Endothelial cell (in vitro differentiated cells): ENCODE results near the gene SDSL. TPM values are rescaled to one million over a fixed set of nuclear protein-coding genes. Genes with fewer than 3 reads are reported as not detected.

ENCODE experiments used
- DNase-seq: peaks from one replicate; pipeline ENCODE4 v3.0.0; 2021; ENCODE audit warnings: low spot score
- H3K27ac Mint-ChIP-seq: one replicate; pipeline ENCODE4 v1.8.0; 2021; ENCODE audit warnings: mixed read lengths, inconsistent platforms; ENCODE audit not compliant: unreplicated experiment
- H3K27me3 Mint-ChIP-seq: one replicate; pipeline ENCODE4 v1.8.0; 2021; ENCODE audit warnings: mild to moderate bottlenecking, moderate library complexity, mixed read lengths, inconsistent platforms; ENCODE audit not compliant: unreplicated experiment
- H3K36me3 Mint-ChIP-seq: one replicate; pipeline ENCODE4 v1.8.0; 2021; ENCODE audit warnings: mild to moderate bottlenecking, low read depth, mixed read lengths, inconsistent platforms; ENCODE audit not compliant: unreplicated experiment
- H3K4me1 Mint-ChIP-seq: one replicate; pipeline ENCODE4 v1.8.0; 2021; ENCODE audit warnings: mild to moderate bottlenecking, mixed read lengths, inconsistent platforms; ENCODE audit not compliant: unreplicated experiment
- H3K4me3 Mint-ChIP-seq: one replicate; pipeline ENCODE4 v1.8.0; 2021; ENCODE audit warnings: mild to moderate bottlenecking, mixed read lengths, inconsistent platforms; ENCODE audit not compliant: unreplicated experiment
- H3K9me3 Mint-ChIP-seq: one replicate; pipeline ENCODE4 v1.8.0; 2021; ENCODE audit warnings: mixed read lengths, inconsistent platforms; ENCODE audit not compliant: unreplicated experiment
- total RNA-seq: library from RNA; stranded (reverse); fragmentation: NEBNext Ultra II Directional; extraction: Animal tissue kit (Norgen Biotek cat#: 25700); gene quantifications from one replicate; pipeline ENCODE4 v1.2.1, GENCODE V29; 2021; ENCODE audit not compliant: unreplicated experiment
- TF ChIP-seq, protein P1 (sequence below): fragments of 200-600 bp; sonication (generic); IDR thresholded peaks from one replicate; pipeline ENCODE4 v1.5.0; 2021; ENCODE audit warnings: antibody characterized with exemption; ENCODE audit not compliant: unreplicated experiment

SDSL gene
- total RNA-seq, 1 donor from 2014 or later = 1.3 TPM

DNA sequence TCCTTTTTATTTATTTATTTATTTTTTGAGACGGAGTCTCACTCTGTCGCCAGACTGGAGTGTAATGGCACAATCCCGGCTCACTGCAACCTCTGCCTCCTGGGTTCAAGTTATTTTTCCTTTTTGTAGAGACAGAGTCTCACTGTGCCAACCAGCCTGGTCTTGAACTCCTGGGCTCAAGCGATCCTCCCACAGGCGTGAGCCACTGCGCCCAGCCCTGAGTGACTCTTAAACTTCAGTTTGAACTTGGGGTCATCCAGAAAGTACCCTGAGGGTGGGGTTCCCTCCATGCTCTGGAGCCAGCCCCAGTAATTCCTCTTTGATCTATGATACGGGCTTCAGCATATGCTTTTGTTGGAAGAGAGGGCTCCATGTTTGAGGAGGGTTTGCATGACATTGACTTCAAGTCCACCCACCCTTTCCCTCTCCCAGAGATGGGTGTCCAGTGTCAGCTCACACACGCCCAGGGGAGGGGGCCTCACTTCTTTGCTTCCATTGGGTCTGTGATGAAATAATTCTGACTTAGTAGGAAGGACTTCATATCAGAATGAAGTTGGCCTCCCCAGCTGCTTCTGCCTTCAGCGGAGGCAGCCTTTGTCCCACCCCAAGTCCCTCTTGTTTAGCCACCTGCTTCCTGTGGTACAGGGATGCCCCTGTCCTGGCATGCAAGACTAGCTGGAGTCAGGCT lies 30.4 kb upstream of the SDSL start:
- no peak overlapping the region for H3K4me3 Mint-ChIP-seq
- peaks cover 3% of the 10 kb centered on the region for H3K27me3 Mint-ChIP-seq
- H3K4me1 Mint-ChIP-seq = no peaks in the 10 kb centered on the region
- no peak for DNase-seq
- no peaks in the 10 kb centered on the region for H3K9me3 Mint-ChIP-seq
- H3K27ac Mint-ChIP-seq = no peak overlapping the region
- TF ChIP-seq, protein P1, sequence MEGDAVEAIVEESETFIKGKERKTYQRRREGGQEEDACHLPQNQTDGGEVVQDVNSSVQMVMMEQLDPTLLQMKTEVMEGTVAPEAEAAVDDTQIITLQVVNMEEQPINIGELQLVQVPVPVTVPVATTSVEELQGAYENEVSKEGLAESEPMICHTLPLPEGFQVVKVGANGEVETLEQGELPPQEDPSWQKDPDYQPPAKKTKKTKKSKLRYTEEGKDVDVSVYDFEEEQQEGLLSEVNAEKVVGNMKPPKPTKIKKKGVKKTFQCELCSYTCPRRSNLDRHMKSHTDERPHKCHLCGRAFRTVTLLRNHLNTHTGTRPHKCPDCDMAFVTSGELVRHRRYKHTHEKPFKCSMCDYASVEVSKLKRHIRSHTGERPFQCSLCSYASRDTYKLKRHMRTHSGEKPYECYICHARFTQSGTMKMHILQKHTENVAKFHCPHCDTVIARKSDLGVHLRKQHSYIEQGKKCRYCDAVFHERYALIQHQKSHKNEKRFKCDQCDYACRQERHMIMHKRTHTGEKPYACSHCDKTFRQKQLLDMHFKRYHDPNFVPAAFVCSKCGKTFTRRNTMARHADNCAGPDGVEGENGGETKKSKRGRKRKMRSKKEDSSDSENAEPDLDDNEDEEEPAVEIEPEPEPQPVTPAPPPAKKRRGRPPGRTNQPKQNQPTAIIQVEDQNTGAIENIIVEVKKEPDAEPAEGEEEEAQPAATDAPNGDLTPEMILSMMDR = no peak
- H3K36me3 Mint-ChIP-seq = no peaks in the 10 kb centered on the region

DNA sequence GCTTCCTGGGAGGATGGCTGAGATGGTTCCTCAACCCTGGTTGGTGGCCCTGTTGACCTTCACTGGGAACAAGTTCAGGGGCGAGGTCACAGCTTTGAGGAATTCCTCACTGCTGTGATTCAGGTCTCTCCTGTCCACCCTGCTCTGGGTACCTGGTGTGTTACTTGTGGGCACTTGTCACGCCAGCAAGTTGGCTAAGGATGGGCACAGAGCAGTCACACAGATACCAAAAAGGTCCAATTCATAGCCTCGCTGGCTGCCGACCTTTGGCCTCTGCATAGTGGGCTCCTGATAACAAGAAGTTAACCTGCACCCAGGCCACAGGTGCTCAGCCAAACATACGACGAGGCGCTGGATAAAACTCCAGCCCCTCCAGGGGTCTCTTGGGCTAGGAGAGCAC lies 29.7 kb upstream of the SDSL start:
- TF ChIP-seq, protein P1 = no peak
- no peak overlapping the region for H3K4me3 Mint-ChIP-seq
- H3K27ac Mint-ChIP-seq = no peak overlapping the region
- DNase-seq = no peak
- H3K4me1 Mint-ChIP-seq = no peaks in the 10 kb centered on the region
- peaks cover 3% of the 10 kb centered on the region for H3K27me3 Mint-ChIP-seq
- no peaks in the 10 kb centered on the region for H3K9me3 Mint-ChIP-seq
- H3K36me3 Mint-ChIP-seq = no peaks in the 10 kb centered on the region

DNA sequence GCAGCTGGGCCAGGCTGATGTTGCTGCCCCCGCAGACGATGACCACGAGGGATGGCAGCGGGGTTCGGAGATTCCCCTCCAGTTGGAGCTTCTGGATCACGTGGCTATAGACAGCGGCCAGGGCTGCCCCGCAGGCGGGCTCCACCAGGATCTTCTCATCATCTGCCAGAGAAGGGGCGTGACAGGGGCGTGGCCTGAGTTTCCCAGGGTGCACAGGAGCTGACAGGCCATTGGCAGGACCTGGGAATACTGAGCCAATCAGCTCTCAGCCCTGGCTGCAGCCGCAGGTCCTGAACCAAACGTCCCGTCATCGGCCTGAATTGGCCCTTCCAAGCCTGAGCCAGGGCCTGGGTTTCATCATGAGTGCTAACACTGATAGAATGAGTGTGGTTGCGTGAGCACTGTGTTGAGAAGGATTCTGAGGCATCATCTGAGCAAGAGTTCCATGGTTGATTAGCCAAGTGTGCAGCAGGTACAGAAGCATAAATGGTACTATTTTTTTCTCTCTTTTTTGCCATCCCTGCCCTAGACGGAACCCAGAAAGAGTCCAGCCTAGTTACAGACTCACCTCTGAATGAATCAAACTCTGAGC lies 29.1 kb upstream of the SDSL start:
- no peak overlapping the region for H3K27ac Mint-ChIP-seq
- no peak for DNase-seq
- no peaks in the 10 kb centered on the region for H3K36me3 Mint-ChIP-seq
- TF ChIP-seq, protein P1 = no peak
- peaks cover 3% of the 10 kb centered on the region for H3K27me3 Mint-ChIP-seq
- H3K4me3 Mint-ChIP-seq = no peak overlapping the region
- H3K4me1 Mint-ChIP-seq = no peaks in the 10 kb centered on the region
- no peaks in the 10 kb centered on the region for H3K9me3 Mint-ChIP-seq

DNA sequence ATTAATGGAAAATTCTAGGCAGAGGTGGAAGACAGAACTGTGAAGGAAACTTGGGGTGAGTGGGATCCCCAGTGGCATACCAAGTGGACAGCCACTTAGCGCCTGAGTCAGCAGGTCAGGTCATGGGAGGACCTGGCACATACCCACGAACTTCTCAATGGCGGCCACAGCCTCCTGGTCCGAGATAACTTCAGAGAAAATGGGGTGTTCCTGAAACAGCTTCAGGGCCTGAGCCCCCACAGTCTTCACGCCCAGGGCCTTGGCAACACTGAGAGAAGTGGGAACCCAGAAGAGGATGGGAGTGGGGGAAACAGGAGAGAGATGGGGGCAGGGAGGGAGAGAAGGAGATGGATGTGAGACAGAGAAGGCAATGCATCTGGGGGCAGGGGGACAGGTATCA lies 28.4 kb upstream of the SDSL start:
- TF ChIP-seq, protein P1 = no peak
- Mint-ChIP-seq H3K36me3 (no peaks in the 10 kb centered on the region), H3K27me3 (peaks cover 3% of the 10 kb centered on the region), H3K4me3 (no peak overlapping the region), H3K4me1 (no peaks in the 10 kb centered on the region), H3K27ac (no peak overlapping the region), H3K9me3 (no peaks in the 10 kb centered on the region)
- no peak for DNase-seq

DNA sequence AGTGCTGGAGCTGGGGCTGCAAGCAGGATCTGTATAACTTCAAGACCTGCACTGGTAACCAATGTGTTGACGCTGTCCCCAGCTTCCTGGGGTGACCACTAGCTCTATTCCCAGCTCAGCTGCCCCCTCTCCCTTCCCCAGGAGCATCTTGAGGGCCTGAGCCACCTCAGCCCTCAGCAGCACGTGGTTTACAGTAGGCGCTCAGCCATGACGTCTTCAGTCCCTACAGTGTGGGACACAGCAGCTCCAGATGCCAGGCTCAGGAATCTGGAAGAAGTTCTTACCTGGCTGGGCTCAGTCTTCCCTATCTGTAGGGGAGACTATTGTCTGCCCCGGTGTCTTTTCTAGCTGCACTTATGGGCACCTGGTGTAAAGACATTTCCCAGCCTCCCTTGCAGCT lies 27.1 kb upstream of the SDSL start:
- Mint-ChIP-seq H3K27me3 (peaks cover 3% of the 10 kb centered on the region), H3K4me3 (no peak overlapping the region), H3K27ac (no peak overlapping the region), H3K36me3 (no peaks in the 10 kb centered on the region), H3K4me1 (no peaks in the 10 kb centered on the region), H3K9me3 (no peaks in the 10 kb centered on the region)
- TF ChIP-seq, protein P1 = no peak
- no peak for DNase-seq
